GM19023 (cell line): Measurements from ENCODE around the gene BICDL2.

Experiments used
- ATAC-seq: cut with Tn5 transposase; IDR thresholded peaks from one replicate; pipeline ENCODE4 v1.9.1; 2021; ENCODE audit warnings: mild to moderate bottlenecking, moderate library complexity; ENCODE audit not compliant: unreplicated experiment

BICDL2 gene

DNA sequence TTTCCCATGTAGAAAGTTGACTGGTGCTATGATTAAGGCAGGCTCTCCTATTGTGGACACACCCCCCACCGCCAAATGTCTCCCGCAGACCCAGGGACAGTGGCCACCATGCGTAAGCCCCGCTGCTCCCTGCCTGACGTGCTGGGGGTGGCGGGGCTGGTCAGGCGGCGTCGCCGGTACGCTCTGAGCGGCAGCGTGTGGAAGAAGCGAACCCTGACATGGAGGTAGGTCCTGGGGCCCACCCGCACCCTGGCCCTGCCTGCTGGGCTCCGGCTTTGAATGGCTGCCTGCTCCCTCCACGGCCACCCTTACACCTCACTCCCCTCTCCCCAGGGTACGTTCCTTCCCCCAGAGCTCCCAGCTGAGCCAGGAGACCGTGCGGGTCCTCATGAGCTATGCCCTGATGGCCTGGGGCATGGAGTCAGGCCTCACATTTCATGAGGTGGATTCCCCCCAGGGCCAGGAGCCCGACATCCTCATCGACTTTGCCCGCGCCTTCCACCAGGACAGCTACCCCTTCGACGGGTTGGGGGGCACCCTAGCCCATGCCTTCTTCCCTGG, 13.3 kb upstream of the BICDL2 start:
- ATAC-seq: no peak

DNA sequence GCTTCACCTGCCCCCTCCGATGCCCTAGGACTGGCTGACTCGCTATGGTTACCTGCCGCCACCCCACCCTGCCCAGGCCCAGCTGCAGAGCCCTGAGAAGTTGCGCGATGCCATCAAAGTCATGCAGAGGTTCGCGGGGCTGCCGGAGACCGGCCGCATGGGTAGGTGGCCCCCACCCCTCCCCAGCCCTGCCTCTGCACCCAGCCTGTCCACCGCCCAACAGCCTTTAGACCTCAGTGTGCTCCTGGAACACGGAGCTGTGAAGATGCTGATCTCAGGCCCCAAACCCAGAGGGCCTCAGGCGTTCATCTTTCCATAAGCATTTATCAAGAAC, 10.6 kb upstream of the BICDL2 start:
- ATAC-seq: no peak

DNA sequence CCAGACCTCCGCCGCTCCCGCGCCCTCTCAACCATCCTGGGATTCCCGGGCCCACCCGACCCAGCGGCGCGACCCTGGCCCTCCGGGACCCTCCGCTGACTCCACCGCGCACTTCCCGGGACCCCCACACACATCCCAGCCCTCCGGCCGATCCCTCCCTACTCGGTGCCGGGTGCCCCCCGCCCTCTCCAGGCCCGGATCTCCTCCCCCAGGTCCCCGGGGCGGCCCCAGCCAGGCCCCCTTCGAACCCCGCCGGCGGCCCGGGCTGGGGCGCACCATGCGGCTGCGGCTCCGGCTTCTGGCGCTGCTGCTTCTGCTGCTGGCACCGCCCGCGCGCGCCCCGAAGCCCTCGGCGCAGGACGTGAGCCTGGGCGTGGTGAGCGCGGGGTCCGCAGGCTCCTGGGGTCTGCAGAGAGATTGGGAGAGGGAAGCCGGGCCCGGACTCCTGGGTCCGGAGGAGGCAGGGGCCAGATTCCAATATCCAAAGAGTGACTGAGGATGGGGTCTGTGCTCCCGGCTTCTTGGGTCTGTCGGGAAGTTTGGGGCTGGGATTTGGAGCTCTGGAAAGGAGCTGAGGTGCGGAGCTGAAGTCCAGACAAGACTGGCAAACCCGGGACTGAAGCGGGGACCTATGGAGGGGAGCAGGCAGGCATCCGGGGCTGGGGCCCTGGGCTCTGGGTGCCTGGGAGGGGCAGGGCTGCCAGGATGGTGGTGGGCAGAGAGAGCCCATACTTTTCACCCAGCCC, 10.1 kb upstream of the BICDL2 start:
- no peak for ATAC-seq

- no peak for ATAC-seq
Observed at GRCh38 chr16:3045758-3046640, 9.3 kb upstream of the BICDL2 start, which contains the start of gene MMP25. TSS of gene MMP25 (plus strand) at chr16:3046561. CDS start at chr16:3046918, 357 bp downstream.

DNA sequence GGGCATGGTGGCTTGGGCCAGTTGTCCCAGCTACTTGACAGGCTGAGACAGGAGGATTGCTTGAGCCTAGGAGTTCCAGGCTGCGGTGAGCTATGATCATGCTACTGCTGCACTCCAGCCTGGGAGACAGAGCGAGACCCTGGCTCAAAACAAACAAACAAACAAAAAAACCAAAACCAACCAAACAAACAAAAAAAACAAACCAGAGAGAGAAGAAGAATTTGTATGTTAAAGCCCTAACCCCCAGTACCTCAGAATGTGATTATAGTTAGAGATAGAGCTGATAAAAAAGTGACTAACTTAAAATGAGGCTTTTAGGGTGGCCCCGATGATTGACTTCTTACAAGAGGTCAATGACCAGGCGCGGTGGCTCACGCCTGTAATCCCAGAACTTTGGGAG, 8.0 kb upstream of the BICDL2 start:
- ATAC-seq: no peak

- ATAC-seq: no peak
Observed at GRCh38 chr16:3042376-3042775, 5.6 kb upstream of the BICDL2 start.

- ATAC-seq: no peak
Observed at GRCh38 chr16:3038896-3039295, 2.2 kb upstream of the BICDL2 start.

- ATAC-seq: no peak
Observed at GRCh38 chr16:3038256-3038655, 1.5 kb upstream of the BICDL2 start.

DNA sequence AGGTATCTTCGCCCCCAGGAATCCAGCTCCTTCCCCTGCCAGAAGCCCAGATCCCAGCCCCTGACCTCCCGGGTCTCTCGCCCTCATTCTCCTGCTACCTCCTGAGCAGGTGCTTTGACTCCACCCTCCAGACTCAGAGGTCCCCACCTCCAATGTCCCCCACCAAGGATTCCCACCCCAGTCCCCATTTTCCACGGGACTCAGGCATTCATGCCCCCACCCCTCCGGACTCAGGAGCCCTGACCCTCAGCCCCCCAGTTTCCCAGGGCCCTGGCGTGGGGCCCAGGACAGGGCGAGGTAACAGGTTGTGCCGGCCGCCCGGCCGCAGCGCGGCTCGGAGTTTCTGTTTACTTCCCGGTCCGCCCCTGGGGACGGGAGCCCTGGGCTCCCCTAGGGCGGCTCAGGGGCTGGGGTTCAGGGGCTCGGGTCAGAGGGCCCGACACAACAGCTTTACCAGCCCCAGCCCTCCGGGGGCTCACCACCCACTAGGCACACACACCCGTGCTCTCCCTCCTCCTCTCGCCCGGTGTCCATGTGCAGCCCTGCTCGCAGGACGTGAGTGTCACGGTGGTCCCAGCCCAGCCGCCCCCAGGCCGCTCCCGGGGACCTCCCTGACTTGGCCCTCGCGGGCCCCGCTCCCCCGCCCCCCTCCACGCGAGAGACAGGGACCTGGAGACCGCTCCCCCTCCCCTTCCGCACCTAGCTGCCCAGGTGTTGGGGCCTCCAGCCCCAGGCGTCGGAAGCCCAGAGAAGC, 595 bp downstream of the BICDL2 start:
- ATAC-seq: no peak

GRCh38 chr16:3035289-3035971, 1.3 kb downstream of the BICDL2 start:
- ATAC-seq: no peak

DNA sequence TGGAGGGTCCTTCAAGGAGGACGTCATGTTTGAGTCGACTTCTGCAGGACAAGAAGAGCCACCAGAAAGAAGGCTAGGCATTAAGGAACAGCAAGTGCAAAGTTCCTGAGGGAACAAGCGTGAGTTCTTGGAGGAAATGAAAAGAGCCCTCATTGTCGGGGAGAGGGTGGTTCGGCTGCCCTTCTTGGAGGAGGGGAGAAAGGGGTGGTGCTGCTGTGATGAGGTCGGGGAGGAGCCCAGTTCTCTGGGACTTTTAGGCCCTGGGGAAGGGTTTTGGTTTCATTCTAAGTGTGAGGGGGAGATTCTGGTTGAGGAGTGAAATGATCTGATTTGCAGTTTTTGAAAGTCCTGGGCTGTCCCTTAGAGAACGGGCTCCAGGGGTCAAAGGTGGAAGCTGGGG, 4.1 kb downstream of the BICDL2 start:
- no peak for ATAC-seq

GRCh38 chr16:3030222-3031212, 6.2 kb downstream of the BICDL2 start:
- no peak for ATAC-seq

GRCh38 chr16:3029491-3030221, 7.1 kb downstream of the BICDL2 start:
- ATAC-seq: no peak

DNA sequence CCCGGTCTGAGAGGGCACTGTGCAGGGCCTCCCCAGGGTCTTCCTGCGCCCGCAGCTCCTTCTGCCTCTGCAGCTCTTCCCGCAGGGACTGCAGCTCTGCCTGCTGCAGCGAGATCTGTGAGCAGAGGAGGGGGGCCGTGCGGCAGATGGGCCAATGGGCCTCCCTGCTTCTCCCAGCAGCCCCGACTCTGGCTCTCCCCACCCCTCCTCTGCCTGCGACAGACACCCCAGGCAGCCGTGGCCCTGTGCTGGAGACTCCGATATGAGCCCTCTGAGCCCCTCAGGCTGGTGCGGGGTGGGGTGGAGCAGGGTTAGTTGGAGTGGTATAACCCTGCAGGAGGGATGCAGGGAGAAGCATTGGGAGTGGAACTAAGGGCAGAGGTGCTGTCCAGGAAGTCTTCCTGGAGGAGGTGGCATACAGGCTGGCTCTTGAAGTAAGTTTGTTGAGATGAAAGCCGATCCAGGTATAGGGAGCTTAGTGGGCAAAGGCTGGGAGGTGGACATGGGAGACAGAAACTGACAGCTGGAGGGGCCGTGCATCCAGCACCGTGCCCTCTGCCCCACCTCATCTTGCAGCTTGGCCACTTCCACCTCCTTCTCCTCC, 7.9 kb downstream of the BICDL2 start:
- ATAC-seq: no peak

DNA sequence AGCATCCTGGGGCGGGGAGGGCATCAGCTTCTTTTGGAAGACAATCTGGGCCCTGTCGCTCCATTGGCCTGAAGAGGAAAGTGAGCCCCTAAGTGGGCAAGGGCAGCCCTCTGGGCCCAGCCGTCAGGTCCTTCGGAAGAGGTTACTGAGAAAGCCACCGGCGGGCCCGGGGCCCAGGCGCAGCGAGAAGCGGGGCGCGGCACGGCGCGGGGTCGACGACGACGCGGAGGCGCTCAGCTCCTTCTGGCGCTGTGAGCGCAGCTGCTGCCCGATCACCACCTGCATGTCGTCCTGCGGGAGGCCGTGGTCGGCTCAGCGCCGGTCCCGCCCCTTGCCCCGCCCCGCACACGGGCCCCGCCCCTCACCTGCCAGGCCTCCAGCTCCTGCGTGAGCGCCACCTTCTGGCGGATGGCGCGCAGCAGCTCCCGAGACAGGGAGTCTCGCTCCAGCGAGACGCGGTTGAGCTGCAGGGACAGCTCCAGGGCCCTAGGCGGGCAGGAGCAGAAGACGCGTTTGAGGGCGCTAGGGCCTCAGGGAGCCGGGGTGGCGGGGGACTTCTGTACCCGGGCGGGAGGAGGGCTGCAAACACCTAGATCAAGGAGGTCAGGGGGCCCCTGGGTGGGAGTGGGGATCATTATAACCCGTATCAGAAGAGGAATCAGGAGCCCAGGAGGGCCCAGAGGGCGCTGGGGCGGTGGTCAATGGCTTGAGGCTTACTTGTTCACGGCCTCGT, 8.6 kb downstream of the BICDL2 start:
- ATAC-seq: no peak

DNA sequence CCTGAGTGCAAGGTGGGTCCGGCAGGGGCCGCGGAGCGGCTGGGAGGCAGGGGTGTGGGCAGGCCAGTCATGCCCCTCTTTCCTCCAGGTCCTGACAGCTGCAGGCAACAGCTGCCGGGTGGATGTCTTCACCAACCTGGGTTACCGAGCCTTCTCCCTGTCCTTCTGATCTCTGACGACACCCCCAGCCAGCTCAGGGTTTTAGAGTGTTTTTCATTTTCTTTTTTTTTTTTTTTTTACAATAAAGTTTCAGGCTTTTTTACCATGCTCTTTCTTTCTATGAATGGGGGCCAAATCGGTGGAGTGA, 9.3 kb downstream of the BICDL2 start:
- no peak for ATAC-seq

DNA sequence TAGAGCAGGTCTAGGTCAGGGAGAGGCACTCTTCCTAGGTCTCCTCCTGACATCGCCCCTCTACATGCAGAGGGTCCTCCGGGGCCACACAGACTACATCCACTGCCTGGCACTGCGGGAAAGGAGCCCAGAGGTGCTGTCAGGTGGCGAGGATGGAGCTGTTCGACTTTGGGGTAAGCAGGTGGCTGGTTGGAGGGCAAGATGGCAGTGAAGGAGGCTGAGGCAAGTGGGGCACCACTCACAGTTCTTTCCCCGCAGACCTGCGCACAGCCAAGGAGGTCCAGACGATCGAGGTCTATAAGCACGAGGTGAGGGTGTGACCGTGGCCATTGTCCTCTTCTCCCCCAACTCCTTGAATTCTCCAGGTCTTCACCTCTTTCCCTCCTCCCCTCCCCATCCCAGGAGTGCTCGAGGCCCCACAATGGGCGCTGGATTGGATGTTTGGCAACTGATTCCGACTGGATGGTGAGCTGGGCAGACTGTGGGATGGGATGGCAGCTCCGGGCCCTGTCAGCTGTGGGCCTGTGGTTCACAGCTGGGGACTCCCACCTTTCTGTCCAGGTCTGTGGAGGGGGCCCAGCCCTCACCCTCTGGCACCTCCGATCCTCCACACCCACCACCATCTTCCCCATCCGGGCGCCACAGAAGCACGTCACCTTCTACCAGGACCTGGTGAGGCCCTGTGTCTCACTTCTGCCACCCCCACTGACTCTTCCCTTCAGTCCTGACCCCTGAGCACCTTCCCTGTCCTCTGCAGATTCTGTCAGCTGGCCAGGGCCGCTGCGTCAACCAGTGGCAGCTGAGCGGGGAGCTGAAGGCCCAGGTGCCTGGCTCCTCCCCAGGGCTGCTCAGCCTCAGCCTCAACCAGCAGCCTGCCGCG, 9.9 kb downstream of the BICDL2 start:
- ATAC-seq: no peak
